GM21619 (cell line): ENCODE results near the gene TRIOBP.

Experiments
- ATAC-seq: cut with Tn5 transposase; IDR thresholded peaks from one replicate; pipeline ENCODE4 v1.9.1; 2021; ENCODE audit not compliant: unreplicated experiment

The TRIOBP gene

GRCh38 chr22:37731804-37732471, 35.1 kb downstream of the TRIOBP start:
- ATAC-seq = no peak

DNA sequence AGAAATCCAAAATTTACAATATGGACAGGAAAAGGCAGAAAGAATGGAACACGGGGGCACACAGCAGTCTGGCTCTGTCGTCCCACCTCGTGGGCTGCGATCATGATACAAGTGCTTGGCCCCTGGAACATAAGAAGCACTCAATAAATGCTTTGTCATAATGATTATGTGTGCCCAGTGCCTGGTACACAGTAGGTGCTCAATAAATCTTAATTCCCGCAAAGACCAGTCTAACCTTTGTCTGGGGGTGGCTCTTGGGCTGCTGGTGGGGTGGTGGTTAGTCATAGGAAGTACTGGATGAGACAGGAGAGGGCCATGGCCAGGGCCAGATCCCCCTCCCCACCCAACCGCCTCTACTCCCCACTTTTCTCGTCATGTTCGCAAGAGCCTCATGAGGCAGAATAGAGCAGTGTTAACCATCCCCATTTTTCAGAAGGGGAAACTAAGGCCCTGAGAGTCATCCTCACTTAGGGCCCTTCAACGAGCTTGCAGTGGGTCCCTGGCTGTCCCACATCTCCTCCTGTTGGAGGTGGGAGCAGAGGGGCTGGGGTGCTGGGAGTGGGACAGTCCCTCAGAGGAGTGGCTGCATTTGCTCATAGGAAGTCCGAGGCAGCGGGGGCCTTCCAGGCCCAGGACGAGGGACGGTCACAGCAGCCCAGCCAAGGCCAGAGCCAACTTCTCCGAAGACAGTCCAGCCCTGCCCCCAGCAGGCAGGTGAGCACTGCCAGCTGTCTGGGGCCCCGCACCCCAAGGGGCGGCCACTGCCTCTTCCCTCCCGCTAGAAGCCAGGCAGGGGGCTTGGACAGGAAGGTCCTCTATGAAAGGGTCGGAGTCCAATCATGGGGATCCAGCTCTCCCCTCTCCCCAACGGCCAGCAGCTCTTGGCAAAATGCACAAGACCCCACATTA, 36.1 kb downstream of the TRIOBP start:
- no peak for ATAC-seq

DNA sequence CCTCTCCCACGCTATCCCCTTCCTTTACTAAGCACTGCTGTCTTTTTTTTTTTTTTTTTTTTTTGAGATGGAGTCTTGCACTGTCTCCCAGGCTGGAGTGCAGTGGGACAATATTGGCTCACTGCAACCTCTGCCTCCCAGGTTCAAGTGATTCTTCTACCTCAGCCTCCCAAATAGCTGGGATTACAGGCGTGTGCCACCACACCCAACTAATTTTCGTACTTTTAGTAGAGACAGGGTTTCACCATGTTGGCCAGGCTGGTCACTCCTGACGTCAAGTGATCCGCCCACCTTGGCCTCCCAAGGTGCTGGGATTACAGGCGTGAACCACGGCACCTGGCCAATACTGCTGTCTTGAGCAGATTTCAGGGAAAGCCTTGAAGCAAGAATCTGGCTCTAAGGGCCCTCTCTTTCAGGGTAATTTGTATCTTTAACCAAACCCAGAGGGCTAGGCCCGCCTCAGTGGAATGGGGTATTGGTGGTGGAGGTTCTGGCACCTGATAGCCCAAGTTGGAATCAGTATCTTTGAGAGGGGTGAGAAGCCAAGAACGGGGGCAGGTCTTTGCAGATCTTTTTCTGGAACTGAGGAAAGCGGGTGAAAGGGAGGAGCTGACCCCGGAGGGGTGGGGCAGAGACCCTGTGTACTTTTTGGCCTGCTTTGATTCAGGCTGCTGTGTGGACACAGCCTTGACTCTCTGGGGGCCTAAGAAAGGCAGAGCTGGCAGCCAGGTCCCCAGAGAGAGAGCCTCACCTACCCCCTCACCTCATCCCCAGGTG, 37.0 kb downstream of the TRIOBP start:
- no peak for ATAC-seq

DNA sequence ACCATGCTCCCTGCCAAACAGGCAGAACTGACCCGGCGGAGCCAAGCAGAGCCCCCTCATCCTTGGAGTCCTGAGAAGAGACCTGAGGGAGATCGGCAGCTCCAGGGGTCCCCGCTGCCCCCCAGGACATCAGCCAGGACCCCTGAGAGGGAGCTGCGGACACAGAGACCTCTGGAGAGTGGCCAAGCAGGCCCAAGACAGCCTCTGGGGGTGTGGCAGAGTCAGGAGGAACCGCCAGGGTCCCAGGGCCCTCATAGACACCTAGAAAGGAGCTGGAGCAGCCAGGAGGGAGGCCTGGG, 37.5 kb downstream of the TRIOBP start:
- ATAC-seq = no peak

- ATAC-seq = no peak
Observed at GRCh38 chr22:37734964-37735451, 38.2 kb downstream of the TRIOBP start.

DNA sequence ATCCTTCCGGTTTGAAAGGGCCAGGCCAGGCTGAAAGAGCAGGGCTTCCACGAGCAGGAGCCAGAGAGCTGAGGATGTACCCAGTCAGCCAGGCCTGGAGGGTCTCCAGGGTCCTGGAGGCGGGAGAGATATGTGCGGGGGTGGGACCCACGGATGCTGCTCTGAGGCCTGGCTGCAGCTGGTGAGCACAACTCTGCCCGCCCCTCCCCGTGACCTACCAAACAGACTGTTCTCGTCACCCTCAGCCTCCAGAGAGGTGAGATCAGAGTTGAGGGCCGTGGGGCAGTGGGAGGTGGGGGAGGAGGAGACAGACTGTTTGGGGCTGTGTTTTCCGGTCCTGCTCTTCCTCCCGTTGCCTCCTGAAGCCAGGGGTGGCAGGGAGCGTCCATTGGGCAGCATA, 42.2 kb downstream of the TRIOBP start:
- ATAC-seq = no peak

- no peak for ATAC-seq
Observed at GRCh38 chr22:37739611-37740049, 42.8 kb downstream of the TRIOBP start.

DNA sequence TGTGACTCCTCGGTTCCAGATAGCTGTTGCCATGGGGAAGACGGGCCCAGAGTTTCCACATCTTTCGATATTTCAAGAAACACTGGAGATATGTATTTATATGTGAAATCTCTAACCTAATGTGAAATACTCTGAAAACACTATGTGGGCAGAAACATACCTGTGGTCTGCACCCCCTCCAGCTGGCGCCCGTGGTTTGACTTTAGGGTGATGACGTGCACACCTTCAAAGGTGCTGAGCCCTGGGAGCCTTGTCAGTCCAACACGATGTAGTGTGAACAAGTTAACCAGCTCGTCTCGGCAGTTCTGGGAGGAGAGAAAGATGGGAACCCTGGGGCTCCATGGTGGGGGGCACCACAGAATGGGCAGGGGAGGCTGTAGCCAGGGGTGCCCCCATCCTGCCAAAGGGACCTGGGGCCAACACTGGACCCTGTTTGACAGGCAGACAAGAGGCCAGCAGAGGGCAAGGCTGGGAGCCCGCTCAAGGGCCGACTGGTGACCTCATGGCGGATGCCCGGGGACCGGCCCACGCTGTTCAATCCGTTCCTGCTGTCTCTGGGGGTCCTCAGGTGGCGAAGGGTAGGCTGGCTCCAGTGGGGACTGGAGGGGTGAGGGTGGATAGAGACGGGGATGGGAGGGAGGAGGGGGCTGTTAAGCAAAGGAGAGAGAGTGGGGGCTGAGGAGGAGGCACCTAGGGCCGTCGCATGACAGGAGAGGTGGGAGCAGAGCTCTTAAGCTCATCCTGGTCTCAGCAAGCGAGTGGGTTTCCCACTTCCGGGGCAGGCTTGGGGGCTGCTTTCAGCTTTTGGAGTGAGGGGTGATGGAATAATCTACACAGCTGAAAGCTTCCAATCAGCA, 43.8 kb downstream of the TRIOBP start:
- no peak for ATAC-seq

- no peak for ATAC-seq
Observed at GRCh38 chr22:37741312-37741795, 44.5 kb downstream of the TRIOBP start.

- no peak for ATAC-seq
Observed at GRCh38 chr22:37742376-37743171, 45.7 kb downstream of the TRIOBP start.

DNA sequence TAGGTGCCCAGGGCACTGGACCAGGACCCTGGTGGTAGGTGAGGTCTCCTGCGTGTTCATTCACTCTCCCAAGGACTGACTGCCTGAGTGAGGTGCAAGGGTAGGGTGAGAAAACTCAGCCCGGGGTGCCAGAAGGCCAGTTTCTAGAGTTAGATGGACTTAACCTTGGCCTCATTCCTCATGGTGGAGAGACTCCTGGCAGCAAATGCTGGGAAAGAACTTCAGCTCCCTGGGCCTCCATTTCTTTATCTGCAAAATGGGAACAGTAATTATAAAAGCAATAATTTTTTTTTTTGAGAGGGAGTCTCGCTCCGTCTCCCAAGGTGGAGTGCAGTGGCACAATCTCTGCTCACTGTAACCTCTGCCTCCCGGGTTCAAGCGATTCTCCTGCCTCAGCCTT, 47.7 kb downstream of the TRIOBP start:
- ATAC-seq = no peak

- ATAC-seq = peak; percentile 52
Observed at GRCh38 chr22:37745548-37746365, 48.9 kb downstream of the TRIOBP start.

- peak; percentile 21 for ATAC-seq
Observed at GRCh38 chr22:37746366-37747079, 49.7 kb downstream of the TRIOBP start.

- no peak for ATAC-seq
Observed at GRCh38 chr22:37747080-37747714, 50.3 kb downstream of the TRIOBP start.

DNA sequence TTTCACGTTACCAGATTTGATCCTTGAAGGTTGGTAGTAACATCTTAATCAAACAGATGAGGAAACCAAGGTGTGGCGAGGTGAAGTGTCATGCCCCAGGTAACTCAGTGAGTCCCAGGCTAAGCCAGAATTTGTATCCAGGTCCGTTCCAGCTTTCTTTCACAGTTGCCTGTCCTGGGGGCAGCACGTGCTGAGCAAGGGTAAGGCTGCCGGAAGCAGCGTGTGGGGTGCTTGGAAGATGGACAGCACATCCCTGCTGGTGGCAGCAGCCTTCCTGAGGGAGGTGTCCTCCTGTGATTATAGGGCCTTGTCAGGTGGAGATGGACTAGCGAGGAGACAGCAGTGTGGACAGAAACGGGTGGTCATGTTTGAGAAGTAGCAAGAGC, 50.9 kb downstream of the TRIOBP start:
- ATAC-seq = no peak

GRCh38 chr22:37748659-37749058, 51.8 kb downstream of the TRIOBP start:
- no peak for ATAC-seq

DNA sequence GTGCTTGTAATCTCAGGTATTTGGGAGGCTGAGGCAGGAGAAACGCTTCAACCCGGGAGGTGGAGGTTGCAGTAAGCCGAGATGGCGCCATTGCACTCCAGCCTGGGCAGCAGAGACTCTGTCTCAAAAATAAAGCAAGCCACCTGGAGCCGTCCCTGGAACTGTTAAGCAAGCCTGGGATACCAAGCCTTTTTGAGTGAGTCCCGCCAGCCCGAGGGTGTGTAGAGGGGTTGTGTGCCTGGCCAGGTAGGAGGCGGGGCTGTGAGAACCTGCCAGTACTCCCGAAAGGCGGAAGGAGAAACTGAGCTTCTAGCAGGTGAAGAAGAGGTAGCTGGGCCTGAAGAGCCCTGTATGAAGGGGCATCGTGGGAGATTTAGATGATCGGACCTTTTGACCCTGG, 52.4 kb downstream of the TRIOBP start:
- ATAC-seq = no peak
